GM18511 (cell line): Measurements from ENCODE around the gene MRFAP1.
"Not testable (repeated sequence)": the region's sequence is repeated elsewhere in the genome, so short reads cannot be mapped to it uniquely, and the experiment has no call there.

Experiments
- ATAC-seq: cut with Tn5 transposase; IDR thresholded peaks from one replicate; pipeline ENCODE4 v1.9.1; 2021; ENCODE audit warnings: mild to moderate bottlenecking, moderate library complexity; ENCODE audit not compliant: unreplicated experiment

The MRFAP1 gene

DNA sequence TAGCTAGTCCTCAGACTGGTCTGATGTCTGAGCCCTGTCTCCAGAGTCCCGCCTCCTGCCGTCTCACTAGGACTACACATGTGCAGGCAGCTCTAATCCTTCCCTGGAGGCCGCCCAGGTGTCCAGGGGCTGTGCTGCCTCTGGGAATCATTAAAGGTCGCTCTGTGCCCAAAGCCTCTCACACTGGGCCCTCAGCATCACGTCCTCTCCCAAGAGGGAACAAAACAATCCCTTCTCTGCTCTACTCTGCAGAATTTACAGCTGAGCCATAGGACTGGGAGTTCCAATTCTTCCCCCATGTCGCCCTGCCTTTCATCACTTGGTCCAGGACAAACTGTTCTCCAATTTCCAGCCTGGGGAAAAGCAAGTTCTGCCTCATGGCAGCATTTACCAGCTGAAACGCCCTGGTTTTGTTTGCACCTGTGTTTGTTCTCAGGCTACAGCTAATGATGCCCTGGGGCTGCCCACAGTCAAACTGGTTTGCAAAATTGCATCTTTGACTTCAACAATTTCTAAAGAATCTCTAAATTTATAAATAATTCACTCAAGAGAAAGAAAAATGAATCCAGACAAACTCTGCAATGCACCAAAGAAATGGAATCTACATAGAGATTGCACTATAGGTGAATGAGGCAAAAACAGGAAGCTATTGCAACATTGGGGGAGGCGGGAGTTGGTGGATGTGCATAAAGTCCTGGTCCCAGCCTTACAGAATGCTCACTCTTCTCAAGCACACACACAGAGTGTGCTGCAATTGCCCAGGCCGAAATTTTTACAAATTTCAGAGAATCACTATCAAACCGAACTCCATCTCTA, 7.2 kb upstream of the MRFAP1 start:
- ATAC-seq, result no peak

DNA sequence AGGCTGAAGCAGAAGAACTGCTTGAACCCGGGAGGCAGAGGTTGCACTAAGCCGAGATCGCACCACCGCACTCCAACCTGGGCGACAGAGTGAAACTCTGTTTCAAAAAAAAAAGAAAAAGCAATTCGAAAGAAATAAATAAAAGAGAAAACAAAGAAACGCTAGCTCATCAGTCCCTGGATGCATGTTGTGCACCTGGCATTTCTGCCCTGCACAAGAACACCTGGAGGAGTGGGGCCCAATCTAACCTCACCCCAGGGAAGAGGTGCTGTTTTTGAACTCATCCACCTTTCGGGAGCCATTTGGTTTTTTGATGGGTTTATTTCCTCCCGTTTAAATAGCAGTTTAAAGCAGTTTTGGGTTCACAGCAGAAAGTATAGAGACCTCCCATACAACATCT, 5.7 kb upstream of the MRFAP1 start:
- ATAC-seq, result no peak

DNA sequence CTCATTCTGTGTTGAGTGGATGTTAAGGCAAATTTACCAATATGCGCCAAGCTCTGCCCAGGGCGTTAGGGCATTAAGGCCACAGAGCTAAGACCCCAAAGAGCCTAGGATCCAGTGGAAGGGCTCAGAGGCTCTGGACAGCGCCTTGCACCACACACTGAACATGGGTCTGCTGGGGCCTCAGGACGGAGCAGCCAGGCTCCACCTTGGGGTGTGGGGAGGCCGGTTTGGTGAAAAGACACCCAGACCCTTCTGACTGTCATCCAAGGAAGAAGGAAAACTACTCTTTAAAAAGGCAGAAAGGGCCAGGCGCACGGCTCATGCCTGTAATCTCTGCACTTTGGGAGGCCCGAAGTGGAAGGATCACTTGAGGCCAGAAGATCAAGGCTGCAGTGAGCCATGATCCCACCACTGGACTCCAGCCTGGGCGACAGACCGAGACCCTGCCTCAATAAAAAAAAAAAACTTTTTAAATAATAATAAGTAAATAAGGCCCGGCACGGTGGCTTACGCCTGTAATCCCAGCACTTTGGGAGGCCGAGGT, 1.3 kb upstream of the MRFAP1 start:
- no peak for ATAC-seq

DNA sequence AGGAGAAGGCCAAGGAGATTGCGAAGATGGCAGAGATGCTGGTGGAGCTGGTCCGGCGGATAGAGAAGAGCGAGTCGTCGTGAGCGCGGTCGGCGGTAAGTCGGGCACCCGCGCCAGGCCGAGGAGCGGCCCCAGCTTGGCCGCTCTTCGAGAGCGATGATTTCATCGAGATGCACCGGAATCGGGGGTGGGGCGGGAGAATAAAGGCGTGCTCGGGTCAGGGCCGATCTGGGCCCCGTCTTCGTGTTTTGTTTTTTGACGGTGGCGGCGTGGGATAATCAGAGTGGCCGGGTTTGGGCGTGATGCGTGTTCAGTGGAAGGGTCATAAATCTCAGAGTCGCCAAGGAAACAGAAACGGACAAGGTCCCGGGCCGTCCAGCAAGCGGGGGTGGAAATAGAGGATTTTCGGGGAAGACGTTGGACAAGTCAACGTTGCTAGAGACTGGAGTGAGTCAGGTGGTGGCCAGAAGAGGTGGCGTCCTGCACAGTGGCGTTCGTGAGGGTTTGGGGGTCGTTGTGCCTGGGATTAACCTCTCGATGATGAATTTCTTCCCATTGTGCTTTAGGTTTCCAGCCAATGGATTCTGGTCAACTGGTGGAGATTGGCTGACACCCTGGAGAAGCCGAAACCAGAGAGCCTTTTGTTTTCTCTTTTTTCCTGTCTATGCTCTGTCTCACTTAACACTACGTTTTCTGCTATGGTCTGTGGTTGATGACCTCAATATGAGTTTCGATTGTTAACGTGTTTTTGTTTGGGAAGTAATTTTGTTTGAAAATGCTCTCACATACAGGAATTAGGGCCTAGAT, 882 bp downstream of the MRFAP1 start:
- peak; percentile 34 for ATAC-seq

DNA sequence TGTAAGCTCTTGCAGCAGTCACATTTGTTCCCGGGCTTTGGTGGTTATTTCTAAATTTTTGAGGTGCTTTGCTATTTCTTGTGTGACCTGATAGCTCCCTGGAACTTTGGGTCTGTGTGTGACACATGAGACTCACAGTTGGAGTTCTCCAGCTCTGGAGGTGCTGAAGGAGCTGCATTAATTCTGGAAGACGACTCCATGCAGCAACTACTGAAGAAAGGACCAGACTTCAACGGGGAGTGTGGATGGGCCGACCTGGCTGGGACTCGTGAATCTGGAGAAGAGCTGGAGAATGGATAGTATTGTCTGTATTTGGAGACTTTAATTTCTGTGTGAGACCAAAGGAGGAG, 1.5 kb downstream of the MRFAP1 start:
- ATAC-seq, result no peak

DNA sequence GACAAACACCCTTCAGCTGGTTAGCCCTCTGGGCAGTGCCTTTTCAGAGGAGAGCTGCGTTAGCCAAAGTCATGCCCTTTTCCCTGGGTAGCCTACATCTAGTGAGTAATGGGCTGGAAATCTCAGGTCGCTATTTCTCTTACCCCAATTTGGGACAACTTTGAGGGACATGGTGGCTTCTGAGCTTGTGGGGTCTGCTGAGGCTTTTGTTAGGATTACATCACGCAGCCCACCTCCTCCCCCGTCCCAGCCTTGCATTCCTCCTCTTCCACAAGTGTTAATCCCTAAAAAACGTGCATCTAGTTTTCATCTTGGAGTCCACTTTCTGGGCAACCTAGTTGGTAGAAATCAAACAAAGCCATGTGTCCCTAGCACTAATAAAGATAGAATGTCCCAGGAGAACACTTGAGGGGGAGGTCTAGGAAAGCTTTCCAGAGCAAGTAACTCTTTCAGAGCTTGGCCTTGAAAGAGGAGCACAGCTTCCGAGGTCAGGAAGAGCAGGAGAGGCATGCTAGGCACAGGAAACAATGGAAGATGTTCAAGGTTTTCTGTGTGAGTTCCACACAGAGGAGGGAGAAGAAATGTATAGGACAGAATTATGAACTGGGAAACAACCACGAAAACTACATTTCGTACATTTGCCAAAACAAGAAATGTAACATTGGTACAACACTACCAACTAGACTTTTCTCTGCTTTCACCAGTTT, 2.8 kb downstream of the MRFAP1 start:
- no peak for ATAC-seq

DNA sequence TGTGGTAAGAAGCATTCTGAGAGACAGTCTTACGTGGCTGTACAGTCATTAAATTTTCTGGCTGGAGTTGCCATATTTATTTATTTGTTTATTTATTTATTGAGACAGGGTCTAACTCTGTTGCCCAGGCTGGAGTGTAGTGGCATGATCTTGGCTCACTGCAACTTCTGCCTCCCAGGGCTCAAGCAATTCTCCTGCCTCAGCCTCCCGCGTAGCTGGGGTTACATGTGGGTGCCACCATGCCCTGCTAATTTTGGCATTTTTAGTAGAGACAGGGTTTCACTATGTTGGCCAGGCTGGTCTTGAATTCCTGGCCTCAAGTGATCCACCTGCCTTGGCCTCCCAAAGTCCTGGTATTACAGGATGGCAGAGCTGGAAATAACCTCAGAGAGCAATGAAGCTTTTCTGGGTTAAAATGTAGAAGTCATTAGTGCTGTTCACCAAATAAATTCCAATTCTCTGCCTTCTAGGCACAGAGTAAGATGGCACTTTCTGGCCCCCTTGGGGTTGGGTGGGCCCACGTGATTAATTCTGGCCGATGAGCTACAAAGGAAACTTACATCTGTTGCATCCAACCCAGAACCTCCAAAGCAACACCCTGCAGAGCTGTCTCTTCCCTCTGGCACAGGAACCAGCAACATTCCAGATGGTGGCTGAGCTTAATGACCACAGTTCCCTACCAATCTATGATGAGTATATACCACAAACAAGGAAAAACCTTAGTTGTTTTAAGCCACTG, 4.5 kb downstream of the MRFAP1 start:
- ATAC-seq, result no peak

DNA sequence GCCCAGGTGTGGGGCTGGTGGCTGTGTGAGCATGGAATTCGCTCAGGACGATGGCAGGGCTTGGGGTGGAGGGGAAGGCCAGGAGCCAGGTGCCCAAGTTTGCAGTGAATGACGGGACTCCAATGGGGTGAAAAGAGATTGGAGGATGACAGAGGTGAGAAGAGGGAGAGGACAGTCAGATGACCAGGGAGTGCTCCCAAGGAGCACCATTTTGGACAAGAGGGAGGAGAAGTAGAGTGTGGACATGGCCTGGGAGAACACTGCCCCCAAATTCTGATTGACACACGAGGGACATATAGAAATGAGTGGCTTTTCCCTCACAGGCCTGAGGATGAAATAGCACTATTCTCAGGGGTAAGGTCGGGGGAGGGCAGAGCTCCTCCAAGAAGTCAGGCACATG, 6.7 kb downstream of the MRFAP1 start:
- ATAC-seq, result no peak

DNA sequence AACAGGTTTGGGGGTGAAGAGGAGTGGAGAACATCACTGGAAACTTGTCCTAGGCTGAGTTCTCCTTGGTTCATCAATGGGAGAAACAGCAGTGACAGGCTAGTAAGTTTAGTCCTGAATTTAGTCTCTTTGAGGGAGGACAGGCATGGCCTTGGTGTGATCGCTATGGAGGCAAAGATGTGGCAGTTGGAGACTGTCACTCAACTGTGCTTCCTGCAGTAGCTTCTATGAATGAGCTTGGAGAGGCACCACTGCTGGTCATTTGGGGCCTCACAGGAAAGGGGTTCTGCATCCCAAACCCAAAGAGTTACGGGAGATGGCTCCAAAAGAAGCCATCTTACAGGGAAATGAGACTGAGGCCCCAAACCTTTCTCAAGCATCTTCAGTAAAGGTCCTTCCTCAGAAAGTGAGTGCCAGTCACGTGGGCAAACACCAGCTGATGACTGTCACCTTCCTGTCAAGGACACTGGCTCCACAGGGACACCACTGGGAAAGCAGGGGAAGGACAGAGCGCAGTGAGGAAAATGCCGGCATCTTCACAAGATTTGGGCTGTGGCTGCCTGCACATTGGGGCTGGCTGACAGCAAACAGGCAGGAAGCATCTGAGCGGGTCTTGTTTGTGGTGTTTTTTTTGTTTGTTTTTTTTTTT, 7.2 kb downstream of the MRFAP1 start:
- no peak for ATAC-seq

DNA sequence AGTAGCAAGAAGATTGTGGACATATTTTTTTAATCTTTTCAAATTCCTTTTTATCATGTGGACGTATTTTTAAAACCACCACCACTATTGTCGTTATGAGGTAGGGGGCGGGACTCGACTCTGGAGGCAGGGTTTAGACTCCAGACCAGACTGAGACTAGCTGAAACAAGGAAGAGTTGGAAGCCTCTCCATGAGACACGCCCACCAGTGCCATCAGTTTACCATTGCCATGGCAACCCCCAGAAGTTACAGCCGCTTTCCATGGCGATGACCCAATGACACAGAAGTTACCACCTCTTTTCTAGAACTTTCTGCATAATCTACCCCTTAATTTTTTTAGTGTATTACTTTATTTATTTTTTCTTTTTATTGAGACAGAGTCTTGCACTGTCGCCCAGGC, 8.7 kb downstream of the MRFAP1 start:
- ATAC-seq, result no peak

DNA sequence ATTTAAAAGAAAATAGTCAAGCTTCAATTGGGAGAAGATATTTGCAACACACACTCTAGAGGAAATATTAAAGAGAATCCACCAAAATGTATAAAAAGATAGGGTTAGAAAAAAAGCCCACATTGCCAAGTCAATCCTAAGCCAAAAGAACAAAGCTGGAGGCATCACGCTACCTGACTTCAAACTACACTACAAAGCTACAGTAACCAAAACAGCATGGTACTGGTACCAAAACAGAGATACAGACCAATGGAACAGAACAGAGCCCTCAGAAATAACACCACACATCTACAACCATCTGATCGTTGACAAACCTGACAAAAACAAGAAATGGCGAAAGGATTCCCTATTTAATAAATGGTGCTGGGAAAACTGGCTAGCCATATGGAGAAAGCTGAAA, 13.7 kb downstream of the MRFAP1 start:
- not testable (repeated sequence) for ATAC-seq

DNA sequence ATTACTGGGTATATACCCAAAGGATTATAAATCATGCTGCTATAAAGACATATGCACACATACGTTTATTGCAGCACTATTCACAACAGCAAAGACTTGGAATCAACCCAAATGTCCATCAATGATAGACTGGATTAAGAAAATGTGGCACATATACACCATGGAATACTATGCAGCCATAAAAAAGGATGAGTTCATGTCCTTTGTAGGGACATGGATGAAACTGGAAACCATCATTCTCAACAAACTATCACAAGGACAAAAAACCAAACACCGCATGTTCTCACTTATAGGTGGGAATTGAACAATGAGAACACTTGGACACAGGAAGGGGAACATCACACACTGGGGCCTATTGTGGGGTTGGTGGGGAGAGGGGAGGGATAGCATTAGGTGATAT, 14.8 kb downstream of the MRFAP1 start:
- not testable (repeated sequence) for ATAC-seq

DNA sequence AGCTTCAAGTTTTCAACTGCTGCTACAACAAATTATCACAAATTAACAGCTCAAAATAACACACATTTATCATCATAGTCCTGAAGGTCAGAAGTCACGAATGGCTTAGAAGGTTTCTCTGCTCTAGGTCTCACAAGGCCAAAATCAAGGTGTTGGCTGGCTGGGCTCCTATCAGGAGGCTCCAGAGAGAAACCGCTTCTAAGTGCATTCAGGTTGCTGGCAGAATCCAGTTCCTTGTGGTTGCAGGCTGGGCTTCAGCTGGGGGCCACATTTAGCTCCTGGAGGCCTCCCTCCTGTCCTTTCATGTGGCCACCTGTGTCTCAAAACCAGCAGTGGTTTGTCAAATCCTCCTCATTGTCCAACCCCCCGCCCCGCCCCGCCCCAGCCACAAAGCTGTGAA, 15.4 kb downstream of the MRFAP1 start:
- no peak for ATAC-seq

DNA sequence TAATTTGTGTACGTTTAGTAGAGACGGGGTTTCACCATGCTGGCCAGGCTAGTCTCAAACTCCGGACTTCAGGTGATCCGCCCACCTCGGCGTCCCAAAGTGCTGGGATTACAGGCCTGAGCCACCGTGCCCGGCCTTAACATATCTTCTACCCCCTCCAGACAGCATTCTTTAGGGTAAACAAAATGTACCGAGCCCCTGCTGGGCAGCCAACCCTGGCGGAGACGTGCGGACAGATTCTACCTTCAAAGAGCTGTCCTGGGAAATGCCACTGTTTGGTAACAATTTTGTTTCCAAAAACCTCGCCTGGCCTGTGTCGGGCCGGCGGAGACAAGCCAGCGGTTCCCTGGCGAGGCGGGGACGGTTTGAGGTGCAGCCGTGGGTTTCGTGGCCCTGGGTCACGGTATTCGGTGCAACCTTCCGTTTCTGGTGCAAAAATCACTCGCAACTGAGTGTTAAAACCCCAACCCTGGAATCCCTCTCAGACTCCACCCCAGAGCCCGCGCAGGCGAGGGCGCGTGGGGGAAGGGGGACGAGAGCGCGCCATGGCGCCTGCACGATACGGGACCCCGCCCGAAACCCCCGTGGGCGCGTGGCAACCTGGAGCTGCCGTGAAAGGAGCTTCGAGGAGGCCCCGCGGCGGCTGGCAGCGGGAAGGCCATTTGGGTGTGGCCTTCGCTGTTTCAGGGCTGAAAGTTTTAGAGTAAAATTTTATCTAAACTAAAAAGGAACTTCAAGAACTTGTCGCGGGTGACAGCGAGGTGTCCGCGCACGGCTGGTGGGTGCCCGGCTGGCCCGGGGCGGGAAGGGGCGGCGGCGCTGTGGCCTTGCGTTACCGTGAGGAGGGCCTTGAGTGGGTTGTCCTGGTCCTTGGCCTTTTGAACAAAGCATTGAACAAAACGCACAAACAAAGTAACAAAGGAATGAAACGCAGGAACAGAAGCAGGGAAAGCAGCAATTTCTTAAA, 17.0 kb downstream of the MRFAP1 start:
- ATAC-seq, result no peak

DNA sequence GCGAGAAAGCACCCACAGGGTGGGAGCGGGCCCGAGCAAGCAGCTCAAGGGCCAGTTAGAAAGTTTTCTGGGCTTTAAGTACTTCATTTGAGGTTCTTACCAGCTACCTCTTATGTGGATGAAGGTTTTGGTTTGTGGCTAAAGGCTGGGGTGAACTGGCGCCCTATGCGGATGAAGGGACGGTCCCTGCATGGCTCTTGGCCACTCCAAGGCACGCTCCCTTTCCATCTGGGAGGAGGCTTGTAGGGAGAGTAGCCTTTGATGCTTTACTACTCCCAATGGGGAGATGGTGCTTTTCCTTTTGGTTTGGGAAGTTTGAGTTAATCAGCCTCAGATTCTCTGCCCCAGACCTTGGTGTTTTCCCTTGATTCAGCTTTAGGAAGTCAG, 17.7 kb downstream of the MRFAP1 start:
- ATAC-seq, result no peak

DNA sequence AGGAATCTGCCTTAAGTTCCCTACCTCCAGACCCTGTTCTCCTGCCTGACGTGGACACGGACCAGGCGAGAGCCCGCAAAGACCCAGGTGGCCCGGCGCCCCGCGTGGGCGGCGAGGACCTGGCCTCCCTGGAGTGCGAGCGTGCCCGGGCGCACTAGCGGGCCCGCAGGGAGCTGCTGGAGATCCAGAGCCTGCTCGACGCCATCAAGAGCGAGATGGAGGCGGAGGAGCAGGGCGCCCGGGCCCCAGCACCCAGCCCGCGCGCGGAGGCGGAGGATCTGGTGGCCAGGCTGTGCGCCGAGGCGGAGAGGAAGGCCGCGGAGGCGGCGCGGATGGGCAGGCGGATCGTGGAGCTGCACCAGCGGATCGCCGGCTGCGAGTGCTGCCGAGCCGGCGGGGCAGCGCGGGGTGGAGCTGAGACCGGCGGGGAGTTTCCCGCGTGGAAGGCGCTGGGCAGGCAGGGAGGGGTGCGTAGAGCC, 18.2 kb downstream of the MRFAP1 start:
- ATAC-seq, result no peak

DNA sequence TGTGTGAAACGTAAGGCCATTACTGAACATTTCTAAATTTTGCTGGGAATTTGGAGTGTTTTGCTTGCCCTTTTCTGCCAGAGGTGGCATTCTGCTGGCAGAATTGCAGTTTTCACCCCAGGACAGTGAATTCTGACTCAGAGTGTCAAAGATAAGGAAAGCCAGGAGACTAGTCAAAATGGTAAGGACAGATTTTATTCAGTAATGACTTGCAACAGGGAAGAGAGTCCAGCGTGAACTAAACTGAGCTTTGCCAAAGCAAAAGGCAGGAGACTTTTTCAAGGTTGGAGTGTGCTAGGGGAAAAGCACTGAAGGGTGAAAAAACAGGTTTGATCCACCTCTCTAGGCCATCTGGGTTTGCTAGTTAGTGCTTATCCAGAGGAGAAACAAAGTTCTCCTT, 19.4 kb downstream of the MRFAP1 start:
- ATAC-seq, result no peak

DNA sequence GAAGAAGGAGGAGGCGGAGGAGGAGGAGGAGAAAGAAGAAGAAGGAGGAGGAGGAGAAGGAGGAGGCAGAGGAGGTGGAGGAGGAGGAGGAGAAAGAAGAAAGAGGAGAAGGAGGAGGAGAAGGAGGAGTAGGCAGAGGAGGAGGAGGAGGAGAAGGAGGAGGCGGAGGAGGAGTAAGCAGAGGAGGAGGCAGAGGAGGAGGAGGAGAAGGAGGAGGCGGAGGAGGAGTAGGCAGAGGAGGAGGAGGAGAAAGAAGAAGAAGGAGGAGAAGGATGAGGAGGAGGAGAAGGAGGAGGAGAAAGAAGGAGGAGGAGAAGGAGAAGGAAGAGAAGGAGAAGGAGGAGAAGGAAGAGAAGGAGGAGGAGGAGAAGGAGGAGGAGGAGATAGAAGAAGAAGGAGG, 19.9 kb downstream of the MRFAP1 start:
- no peak for ATAC-seq

DNA sequence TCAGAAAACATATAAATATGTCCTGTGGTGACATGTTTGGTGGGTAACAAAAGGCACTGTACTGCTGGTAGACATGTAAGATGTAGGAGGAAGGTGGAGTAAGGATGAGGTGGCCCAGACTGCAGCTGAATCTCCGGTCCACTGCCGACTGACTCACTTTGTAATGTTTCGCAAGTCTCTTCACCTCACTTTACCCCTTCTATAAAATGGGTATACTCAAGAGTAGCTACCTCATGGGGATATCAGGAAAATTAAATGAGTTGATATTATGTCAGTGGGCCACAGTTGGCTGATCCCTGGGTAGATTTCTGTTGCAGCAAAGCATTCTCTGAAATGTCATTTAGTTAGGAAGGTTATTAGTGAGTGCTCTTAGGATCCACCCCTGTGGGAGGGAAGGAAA, 22.1 kb downstream of the MRFAP1 start:
- ATAC-seq, result no peak
